HG03175 (cell line): ENCODE measurements around the gene HIRA.

Experiments used
- ATAC-seq: cut with Tn5 transposase; IDR thresholded peaks from one replicate; pipeline ENCODE4 v1.9.1; 2021; ENCODE audit warnings: mild to moderate bottlenecking, moderate library complexity; ENCODE audit not compliant: unreplicated experiment

The HIRA gene

GRCh38 chr22:19411690-19412045 is 19.9 kb downstream of the HIRA start:
- no peak for ATAC-seq

GRCh38 chr22:19410941-19411689 is 20.4 kb downstream of the HIRA start:
- ATAC-seq, result no peak

GRCh38 chr22:19407649-19408606 is 23.6 kb downstream of the HIRA start:
- ATAC-seq, result no peak

GRCh38 chr22:19406846-19407245 is 24.7 kb downstream of the HIRA start:
- no peak for ATAC-seq

- no peak for ATAC-seq
Measured at GRCh38 chr22:19406281-19406811, 25.2 kb downstream of the HIRA start.

- no peak for ATAC-seq
Measured at GRCh38 chr22:19405652-19406051, 25.9 kb downstream of the HIRA start.

- ATAC-seq, result no peak
Measured at GRCh38 chr22:19405133-19405532, 26.4 kb downstream of the HIRA start.

GRCh38 chr22:19404676-19405075 is 26.9 kb downstream of the HIRA start:
- ATAC-seq, result no peak

- ATAC-seq, result no peak
Measured at GRCh38 chr22:19402642-19403191, 28.8 kb downstream of the HIRA start.

- ATAC-seq, result no peak
Measured at GRCh38 chr22:19401483-19401882, 30.1 kb downstream of the HIRA start.

- no peak for ATAC-seq
Measured at GRCh38 chr22:19400881-19401280, 30.7 kb downstream of the HIRA start.

GRCh38 chr22:19398652-19399051 is 32.9 kb downstream of the HIRA start:
- ATAC-seq, result no peak

- ATAC-seq, result no peak
Measured at GRCh38 chr22:19398206-19398605, 33.3 kb downstream of the HIRA start.

GRCh38 chr22:19397734-19398104 is 33.8 kb downstream of the HIRA start:
- no peak for ATAC-seq

- no peak for ATAC-seq
Measured at GRCh38 chr22:19396934-19397733, 34.4 kb downstream of the HIRA start.

- ATAC-seq, result no peak
Measured at GRCh38 chr22:19396561-19396933, 35.0 kb downstream of the HIRA start.

- ATAC-seq, result no peak
Measured at GRCh38 chr22:19395276-19395675, 36.3 kb downstream of the HIRA start.

- ATAC-seq, result no peak
Measured at GRCh38 chr22:19394274-19395050, 37.1 kb downstream of the HIRA start.

GRCh38 chr22:19393704-19394103 is 37.8 kb downstream of the HIRA start:
- no peak for ATAC-seq

- no peak for ATAC-seq
Measured at GRCh38 chr22:19387575-19387974, 44.0 kb downstream of the HIRA start.
